Neuronal stem cell (in vitro differentiated cells): ENCODE results near the gene SLC12A7.

Experiments
- DNase-seq: peaks from one replicate; pipeline ENCODE4 v3.0.0-alpha.2; 2013; ENCODE audit warnings: low spot score
- H2AFZ ChIP-seq: one replicate; pipeline ENCODE4 v1.6.1; 2013; ENCODE audit warnings: mild to moderate bottlenecking, low read length, inconsistent platforms
- H2AK5ac ChIP-seq: 2 replicates; pipeline ENCODE4 v1.6.1; 2013; ENCODE audit warnings: low read depth, mild to moderate bottlenecking, inconsistent platforms, low read length, moderate library complexity, mixed read lengths
- H2BK120ac ChIP-seq: 2 replicates; pipeline ENCODE4 v1.6.1; 2013; ENCODE audit warnings: low read depth, mild to moderate bottlenecking, inconsistent platforms, low read length, moderate library complexity, mixed read lengths
- H2BK12ac ChIP-seq: one replicate; pipeline ENCODE4 v1.6.1; 2013; ENCODE audit warnings: low read length, inconsistent platforms
- H2BK15ac ChIP-seq: 2 replicates; pipeline ENCODE4 v1.6.1; 2013; ENCODE audit warnings: mild to moderate bottlenecking, low read length, inconsistent platforms, mixed read lengths
- H2BK5ac ChIP-seq: one replicate; pipeline ENCODE4 v1.6.1; 2013; ENCODE audit warnings: inconsistent platforms, mild to moderate bottlenecking, low read length, moderate library complexity
- H3K14ac ChIP-seq: one replicate; pipeline ENCODE4 v1.6.1; 2013; ENCODE audit warnings: low read length, inconsistent platforms
- H3K18ac ChIP-seq: 2 replicates; pipeline ENCODE4 v1.6.1; 2013; ENCODE audit warnings: low read length, inconsistent platforms
- H3K23ac ChIP-seq: 2 replicates; pipeline ENCODE4 v1.6.1; 2013; ENCODE audit warnings: low read depth, mild to moderate bottlenecking, mixed read lengths, low read length, inconsistent platforms; ENCODE audit not compliant: poor library complexity
- H3K27ac ChIP-seq: replicated peaks from 3 replicates; pipeline ENCODE4 v1.5.1; 2013; ENCODE audit warnings: low read length, inconsistent platforms
- H3K27me3 ChIP-seq, 3 experiments: 2 replicates each; pipeline ENCODE4 v1.6.1; 2013; ENCODE audit warnings: low read length in 3 of 3, mild to moderate bottlenecking in 2 of 3, inconsistent platforms in 1 of 3, low read depth in 1 of 3, mixed read lengths in 1 of 3, moderate library complexity in 1 of 3; ENCODE audit not compliant: control insufficient read depth in 3 of 3, insufficient read depth in 3 of 3
- H3K36me3 ChIP-seq, 2 donors: replicated peaks in 1 of 2; 2 replicates each; pipeline ENCODE4 v1.6.1; 2013; ENCODE audit warnings: low read length in 2 of 2; ENCODE audit not compliant: control insufficient read depth in 2 of 2, insufficient read depth in 2 of 2
- H3K4ac ChIP-seq: 2 replicates; pipeline ENCODE4 v1.6.1; 2013; ENCODE audit warnings: inconsistent platforms, mild to moderate bottlenecking, low read length, moderate library complexity
- H3K4me1 ChIP-seq, 2 donors: 1 replicate in 1 of 2; 2 replicates in 1 of 2; pipeline ENCODE4 v1.6.1; 2013; ENCODE audit warnings: low read length in 2 of 2, low read depth in 1 of 2; ENCODE audit not compliant: control insufficient read depth in 2 of 2, insufficient read depth in 1 of 2
- H3K4me2 ChIP-seq: one replicate; pipeline ENCODE4 v1.6.1; 2013; ENCODE audit warnings: mild to moderate bottlenecking, low read length, inconsistent platforms; ENCODE audit not compliant: insufficient read depth, poor library complexity, severe bottlenecking
- H3K4me3 ChIP-seq, 2 donors: 2 replicates each; pipeline ENCODE4 v1.5.1; 2013; ENCODE audit warnings: low read length in 2 of 2, mild to moderate bottlenecking in 2 of 2, inconsistent platforms in 1 of 2, moderate library complexity in 1 of 2
- H3K79me1 ChIP-seq: one replicate; pipeline ENCODE4 v1.6.1; 2013; ENCODE audit warnings: low read depth, mild to moderate bottlenecking, inconsistent platforms, low read length, moderate library complexity
- H3K9ac ChIP-seq: one replicate; pipeline ENCODE4 v1.6.1; 2013; ENCODE audit warnings: mild to moderate bottlenecking, low read depth, low read length, inconsistent platforms; ENCODE audit not compliant: poor library complexity
- H3K9me3 ChIP-seq, 2 donors: replicated peaks in 1 of 2; 2 replicates each; pipeline versions ENCODE3 to v1.6.1; 2013; ENCODE audit warnings: low read length in 2 of 2, mild to moderate bottlenecking in 2 of 2, inconsistent platforms in 1 of 2, low read depth in 1 of 2, mixed read lengths in 1 of 2, moderate library complexity in 1 of 2; ENCODE audit not compliant: control insufficient read depth in 2 of 2, insufficient read depth in 1 of 2
- H4K8ac ChIP-seq: one replicate; pipeline ENCODE4 v1.6.1; 2013; ENCODE audit warnings: low read depth, mild to moderate bottlenecking, inconsistent platforms, low read length, moderate library complexity
- H4K91ac ChIP-seq: one replicate; pipeline ENCODE4 v1.6.1; 2013; ENCODE audit warnings: low read length, low read depth, mild to moderate bottlenecking, inconsistent platforms; ENCODE audit not compliant: poor library complexity
- WGBS, 2 donors: extraction: QIAGEN DNeasy Blood & Tissue Kit; methylation state at CpG; one replicate each; pipeline ENCODE4 v1.1.7; 2013; ENCODE audit warnings: missing lambda C conversion rate in 2 of 2, mixed read lengths in 1 of 2; ENCODE audit not compliant: insufficient read length in 2 of 2, insufficient replicate concordance in 1 of 2; ENCODE audit errors: extremely low coverage in 2 of 2; 5-methylcytosine and 5-hydroxymethylcytosine counted together

The SLC12A7 gene

GRCh38 chr5:1089146-1089545 is 22.7 kb downstream of the SLC12A7 start:
- WGBS, 2 donors = no CpG with 5 or more reads among the region's 11 CpGs

DNA sequence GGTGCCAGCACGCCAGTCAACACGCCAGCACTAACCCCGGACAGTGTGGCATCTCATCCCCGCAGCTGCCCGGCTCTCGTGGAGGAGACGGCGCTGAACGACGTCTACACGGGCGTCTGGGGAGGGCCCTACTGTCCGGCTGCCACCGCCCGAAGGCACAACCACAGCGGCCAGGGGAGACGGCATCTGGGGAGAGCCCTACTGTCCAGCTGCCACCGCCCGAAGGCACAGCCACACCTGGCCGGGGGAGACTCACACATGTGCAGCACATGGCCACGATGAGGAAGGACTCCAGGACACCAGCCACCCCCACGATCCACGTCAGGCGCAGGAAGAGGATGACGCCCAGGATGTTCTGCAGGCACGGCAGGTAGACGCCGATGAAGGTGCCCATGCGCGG is 23.1 kb downstream of the SLC12A7 start:
- WGBS, 2 donors = no CpG with 5 or more reads among the region's 30 CpGs
- no peak overlapping the region for H4K91ac ChIP-seq

More at GRCh38 chr5:1089146-1089545, 22.7 kb downstream of the SLC12A7 start:
- no peak overlapping the region for H2BK15ac ChIP-seq
- no peaks in the 10 kb centered on the region for H3K27me3 ChIP-seq
- H3K18ac ChIP-seq = no peak overlapping the region
- H4K8ac ChIP-seq = no peak overlapping the region
- H3K27ac ChIP-seq = no peak overlapping the region
- H3K9ac ChIP-seq = no peak overlapping the region
- peak overlapping the region; percentile 65 for H3K23ac ChIP-seq
- no peak overlapping the region for H4K91ac ChIP-seq
- H2BK5ac ChIP-seq = no peak overlapping the region
- H2AK5ac ChIP-seq = no peak overlapping the region
- H3K9me3 ChIP-seq = no peaks in the 10 kb centered on the region
- H3K14ac ChIP-seq = peak overlapping the region; percentile 71
- no peak overlapping the region for H3K4me3 ChIP-seq
- DNase-seq = no peak
- H3K4me2 ChIP-seq = no peak overlapping the region
- no peak overlapping the region for H2BK12ac ChIP-seq
- H2BK120ac ChIP-seq = no peak overlapping the region
- H3K4ac ChIP-seq = no peak overlapping the region
- H3K79me1 ChIP-seq = peaks cover 16% of the 10 kb centered on the region
- H3K36me3 ChIP-seq = peaks cover 44 to 61% of the 10 kb centered on the region in 2 donors
- no peak overlapping the region for H2AFZ ChIP-seq
- H3K4me1 ChIP-seq = no peaks in the 10 kb centered on the region

GRCh38 chr5:1088031-1088430 is 23.8 kb downstream of the SLC12A7 start:
- H2BK5ac ChIP-seq = no peak overlapping the region
- no peak overlapping the region for H3K27ac ChIP-seq
- H4K8ac ChIP-seq = no peak overlapping the region
- no peaks in the 10 kb centered on the region for H3K27me3 ChIP-seq
- H2BK12ac ChIP-seq = peak overlapping the region; percentile 22
- no peak overlapping the region for H2AK5ac ChIP-seq
- no peak overlapping the region for H3K18ac ChIP-seq
- DNase-seq = no peak
- no peak overlapping the region for H3K4me3 ChIP-seq
- H4K91ac ChIP-seq = no peak overlapping the region
- no peaks in the 10 kb centered on the region for H3K4me1 ChIP-seq
- H3K79me1 ChIP-seq = peaks cover 16% of the 10 kb centered on the region
- H2BK15ac ChIP-seq = no peak overlapping the region
- no peak overlapping the region for H2AFZ ChIP-seq
- H3K4me2 ChIP-seq = no peak overlapping the region
- no peak overlapping the region for H3K14ac ChIP-seq
- H3K4ac ChIP-seq = no peak overlapping the region
- H3K9ac ChIP-seq = no peak overlapping the region
- peaks cover 42 to 71% of the 10 kb centered on the region in 2 donors for H3K36me3 ChIP-seq
- no CpG with 5 or more reads among the region's 26 CpGs for WGBS, 2 donors
- H3K9me3 ChIP-seq = no peaks in the 10 kb centered on the region
- no peak overlapping the region for H2BK120ac ChIP-seq
- H3K23ac ChIP-seq = peak overlapping the region; percentile 73

More for the DNA sequence above, 23.1 kb downstream of the SLC12A7 start:
- Histone ChIP-seq H3K4me3 (no peak overlapping the region), H3K14ac (no peak overlapping the region), H3K27me3 (no peaks in the 10 kb centered on the region), H4K8ac (no peak overlapping the region), H3K27ac (no peak overlapping the region), H3K4me2 (peak overlapping the region; percentile 11), H3K9ac (no peak overlapping the region), H2BK12ac (peak overlapping the region; percentile 58), H2BK120ac (no peak overlapping the region), H2AK5ac (no peak overlapping the region), H2AFZ (no peak overlapping the region), H3K79me1 (peaks cover 16% of the 10 kb centered on the region), H3K4ac (no peak overlapping the region), H2BK5ac (no peak overlapping the region), H3K36me3 (peaks cover 43 to 65% of the 10 kb centered on the region in 2 donors), H2BK15ac (no peak overlapping the region), H3K4me1 (no peaks in the 10 kb centered on the region), H3K9me3 (no peaks in the 10 kb centered on the region), H3K18ac (peak overlapping the region; percentile 57), H3K23ac (peak overlapping the region; percentile 65)
- no peak for DNase-seq

DNA sequence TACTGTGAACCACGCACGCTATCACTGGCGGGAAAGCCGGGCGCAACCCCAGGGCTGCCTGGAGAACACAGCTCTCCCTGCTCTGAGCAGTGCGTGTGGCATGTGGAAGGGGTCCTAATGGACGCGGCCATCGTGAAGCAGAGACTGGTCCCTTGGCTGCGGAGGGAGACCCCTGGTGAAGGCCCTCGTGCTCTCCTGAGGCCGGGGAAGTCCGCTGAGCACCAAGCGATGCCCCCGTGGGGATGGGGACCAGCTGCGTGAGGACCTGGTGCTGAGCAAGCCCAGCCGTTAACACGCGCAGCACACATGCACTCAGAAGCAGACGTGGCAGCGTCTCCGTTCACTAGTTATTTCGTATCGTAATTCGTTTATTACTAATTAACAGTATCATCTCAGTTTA is 24.4 kb downstream of the SLC12A7 start:
- Histone ChIP-seq H3K27ac (no peak overlapping the region), H3K4ac (no peak overlapping the region), H4K91ac (peak overlapping the region; percentile 72), H2AK5ac (no peak overlapping the region), H3K23ac (peak overlapping the region; percentile 89), H2BK5ac (no peak overlapping the region), H3K4me1 (no peaks in the 10 kb centered on the region), H3K36me3 (peaks cover 41 to 70% of the 10 kb centered on the region in 2 donors), H3K9me3 (no peaks in the 10 kb centered on the region), H3K27me3 (no peaks in the 10 kb centered on the region), H2BK15ac (no peak overlapping the region), H2AFZ (no peak overlapping the region), H3K4me3 (no peak overlapping the region), H4K8ac (peak overlapping the region; percentile 17), H3K79me1 (peaks cover 16% of the 10 kb centered on the region), H2BK12ac (peak overlapping the region; percentile 73), H3K9ac (no peak overlapping the region), H3K18ac (no peak overlapping the region), H2BK120ac (no peak overlapping the region), H3K4me2 (no peak overlapping the region), H3K14ac (no peak overlapping the region)
- no peak for DNase-seq
- WGBS, 2 donors = 100% methylated on average over 1 of the region's 25 CpGs; no CpG with 5 or more reads in 1 of the 2 donors
